Measurements from ENCODE around the gene DYNLT4. TPM values are rescaled to one million over a fixed set of nuclear protein-coding genes. Genes with fewer than 3 reads are reported as not detected.

The DYNLT4 gene
- total and polyA plus RNA-seq, 2 of the 8 experiments (the other 6 are each of a cell fraction or from before 2014, with no cell fraction given): 0.29 TPM; not detected in 1

DNA sequence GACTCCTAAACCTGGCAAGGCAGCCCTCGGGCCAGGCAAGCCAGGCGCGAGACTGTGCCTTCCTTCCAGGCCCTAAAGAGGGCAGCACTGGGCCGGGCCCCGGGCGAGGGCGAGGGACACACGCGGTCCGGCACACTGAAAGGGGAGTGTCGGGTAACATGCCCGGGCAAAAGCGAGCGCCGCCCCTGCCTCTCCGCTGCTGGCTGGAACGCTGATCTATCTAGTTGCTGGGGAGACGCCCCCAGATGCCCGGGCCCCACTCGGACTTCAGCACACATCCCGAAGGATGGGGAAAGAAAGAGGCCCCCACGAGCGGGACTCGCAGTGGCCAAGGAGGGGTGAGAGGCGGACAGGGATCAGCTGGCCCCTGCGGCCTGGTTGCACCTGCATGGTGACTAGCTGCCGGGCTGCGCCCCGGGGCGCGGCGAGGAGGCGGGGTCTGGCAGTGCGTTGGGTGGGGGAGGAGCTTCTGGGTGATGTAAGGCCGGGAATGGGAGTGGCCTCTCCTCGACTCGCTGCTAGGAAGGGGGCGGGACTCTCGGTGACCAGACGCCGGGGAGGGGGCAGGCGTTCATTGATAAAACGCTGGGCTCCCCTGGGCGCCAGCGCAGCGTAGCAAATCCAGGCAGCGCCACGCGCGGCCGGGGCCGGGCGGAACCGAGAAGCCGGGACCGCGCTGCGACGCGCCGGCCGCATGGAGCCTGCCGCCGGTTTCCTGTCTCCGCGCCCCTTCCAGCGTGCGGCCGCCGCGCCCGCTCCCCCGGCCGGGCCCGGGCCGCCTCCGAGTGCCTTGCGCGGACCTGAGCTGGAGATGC lies 7.2 kb downstream of the DYNLT4 start, which contains the start of gene PLK3 (continued):
- TF ChIP-seq NRF1 (IDR thresholded peaks at IDR 0.05; ENCODE audit: low read depth, low read length) (no peak), POLR2A (IDR thresholded peaks at IDR 0.05; ENCODE audit: control extremely low read depth in 1 of 2, low read depth in 2 of 2, low read length in 2 of 2) (peak in 1 of 2 experiments; percentile 98; a peak in 2 of 3 replicates), CTBP2 (IDR thresholded peaks at IDR 0.05; ENCODE audit: borderline replicate concordance, insufficient read depth, insufficient read length, low read length) (no peak), HDAC6 (IDR thresholded peaks at IDR 0.05; ENCODE audit: low read depth, low read length) (no peak), TBP (IDR thresholded peaks at IDR 0.05; ENCODE audit: low read depth, low read length) (peak; percentile 60; the same call in 1 of the 2 replicates), CHD2 (IDR thresholded peaks at IDR 0.05; ENCODE audit: low read length) (no peak), GABPA (IDR thresholded peaks at IDR 0.05; ENCODE audit: borderline replicate concordance, insufficient read depth, low read length) (0 out of 2 replicates have a peak, but pooled peaks have one; percentile 40), SAP30 (IDR thresholded peaks at IDR 0.05; ENCODE audit: insufficient read depth, insufficient replicate concordance, low read length) (no peak), RFX5 (IDR thresholded peaks at IDR 0.05; ENCODE audit: borderline replicate concordance, low read depth, low read length) (peak; percentile 34; the same call in 1 of the 2 replicates), ATF2 (IDR thresholded peaks at IDR 0.05; ENCODE audit: low read length) (no peak), BACH1 (IDR thresholded peaks at IDR 0.05; ENCODE audit: low read length) (no peak), RNF2 (IDR thresholded peaks at IDR 0.05; ENCODE audit: borderline replicate concordance, low read depth, low read length, missing control alignments, poor library complexity, severe bottlenecking) (no peak), NANOG (IDR thresholded peaks at IDR 0.05; ENCODE audit: insufficient read depth, low read depth, low read length, poor library complexity, severe bottlenecking) (no peak), ASH2L (IDR thresholded peaks at IDR 0.05; ENCODE audit: low read length) (no peak), TAF7 (optimal IDR thresholded peaks at IDR 0.05; ENCODE audit: borderline replicate concordance, low read depth, low read length) (peak; percentile 84), TAF1 (IDR thresholded peaks at IDR 0.05; ENCODE audit: low read depth, low read length) (peak; percentile 77; the same call in 1 of the 2 replicates), SP2 (IDR thresholded peaks at IDR 0.05; ENCODE audit: low read length) (no peak), SIRT6 (IDR thresholded peaks at IDR 0.05; ENCODE audit: low read length) (no peak), SP1 (IDR thresholded peaks at IDR 0.05; ENCODE audit: low read depth, low read length) (no peak), MAFK (IDR thresholded peaks at IDR 0.05; ENCODE audit: low read depth, low read length) (no peak)
- TF ChIP-seq, protein P1, sequence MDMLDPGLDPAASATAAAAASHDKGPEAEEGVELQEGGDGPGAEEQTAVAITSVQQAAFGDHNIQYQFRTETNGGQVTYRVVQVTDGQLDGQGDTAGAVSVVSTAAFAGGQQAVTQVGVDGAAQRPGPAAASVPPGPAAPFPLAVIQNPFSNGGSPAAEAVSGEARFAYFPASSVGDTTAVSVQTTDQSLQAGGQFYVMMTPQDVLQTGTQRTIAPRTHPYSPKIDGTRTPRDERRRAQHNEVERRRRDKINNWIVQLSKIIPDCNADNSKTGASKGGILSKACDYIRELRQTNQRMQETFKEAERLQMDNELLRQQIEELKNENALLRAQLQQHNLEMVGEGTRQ (IDR thresholded peaks at IDR 0.05; ENCODE audit: low read length): no peak
